Measurements from ENCODE around the gene ACER3. TPM values are rescaled to one million over a fixed set of nuclear protein-coding genes. Genes with fewer than 3 reads are reported as not detected.

The ACER3 gene
- polyA plus RNA-seq, 1 donor from 2014 or later: 14.9 TPM

DNA sequence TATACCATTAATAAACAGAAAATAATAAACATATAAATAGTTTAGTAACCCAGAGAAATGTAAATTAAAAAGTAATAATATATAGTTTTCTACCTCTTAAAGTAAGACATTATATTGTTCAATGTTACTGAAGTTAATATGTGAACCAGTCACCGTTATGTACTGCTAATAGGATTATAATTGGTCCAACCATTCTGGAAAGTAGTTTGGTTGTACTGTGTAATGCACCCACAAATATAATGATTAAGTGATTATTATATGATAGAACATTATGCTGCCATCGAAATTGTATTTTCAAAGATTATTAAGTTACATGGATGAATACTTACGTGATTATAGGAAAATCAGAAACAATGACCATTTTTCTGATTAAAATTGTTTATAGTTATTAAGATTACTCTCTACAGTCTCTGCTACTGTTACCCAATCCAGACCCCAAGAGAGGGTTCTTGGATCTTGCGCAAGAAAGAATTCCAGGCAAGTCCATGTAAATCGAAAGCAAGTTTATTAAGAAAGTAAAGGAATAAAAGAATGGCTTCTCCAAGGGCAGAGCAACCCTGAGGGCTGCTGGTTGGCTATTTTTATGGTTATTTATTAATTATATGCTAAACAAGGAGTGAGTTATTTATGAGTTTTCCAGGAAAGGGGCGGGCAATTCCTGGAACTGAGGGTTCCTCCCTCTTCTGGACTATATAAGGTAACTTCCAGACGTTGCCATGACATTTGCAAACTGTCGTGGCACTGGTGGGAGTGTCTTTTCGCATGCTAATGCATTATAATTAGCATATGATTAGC is 50.1 kb downstream of the ACER3 start:
- TF ChIP-seq POLR2AphosphoS5 (IDR thresholded peaks at IDR 0.05): no peak
- no peak for TF ChIP-seq TAF1 (IDR thresholded peaks at IDR 0.05; ENCODE audit: low read depth)
- no peak for TF ChIP-seq EP300 (conservative IDR thresholded peaks at IDR 0.05; ENCODE audit: poor library complexity, severe bottlenecking)
- no peak for TF ChIP-seq EZH2 (IDR thresholded peaks at IDR 0.05; ENCODE audit: borderline replicate concordance, insufficient read depth, low read length, poor library complexity, severe bottlenecking)
- no peak for TF ChIP-seq RAD21 (conservative IDR thresholded peaks at IDR 0.05)
- no peak for TF ChIP-seq MXI1 (conservative IDR thresholded peaks at IDR 0.05; ENCODE audit: poor library complexity, severe bottlenecking)
- TF ChIP-seq SMC3 (conservative IDR thresholded peaks at IDR 0.05; ENCODE audit: poor library complexity): no peak
- TF ChIP-seq, protein P1, sequence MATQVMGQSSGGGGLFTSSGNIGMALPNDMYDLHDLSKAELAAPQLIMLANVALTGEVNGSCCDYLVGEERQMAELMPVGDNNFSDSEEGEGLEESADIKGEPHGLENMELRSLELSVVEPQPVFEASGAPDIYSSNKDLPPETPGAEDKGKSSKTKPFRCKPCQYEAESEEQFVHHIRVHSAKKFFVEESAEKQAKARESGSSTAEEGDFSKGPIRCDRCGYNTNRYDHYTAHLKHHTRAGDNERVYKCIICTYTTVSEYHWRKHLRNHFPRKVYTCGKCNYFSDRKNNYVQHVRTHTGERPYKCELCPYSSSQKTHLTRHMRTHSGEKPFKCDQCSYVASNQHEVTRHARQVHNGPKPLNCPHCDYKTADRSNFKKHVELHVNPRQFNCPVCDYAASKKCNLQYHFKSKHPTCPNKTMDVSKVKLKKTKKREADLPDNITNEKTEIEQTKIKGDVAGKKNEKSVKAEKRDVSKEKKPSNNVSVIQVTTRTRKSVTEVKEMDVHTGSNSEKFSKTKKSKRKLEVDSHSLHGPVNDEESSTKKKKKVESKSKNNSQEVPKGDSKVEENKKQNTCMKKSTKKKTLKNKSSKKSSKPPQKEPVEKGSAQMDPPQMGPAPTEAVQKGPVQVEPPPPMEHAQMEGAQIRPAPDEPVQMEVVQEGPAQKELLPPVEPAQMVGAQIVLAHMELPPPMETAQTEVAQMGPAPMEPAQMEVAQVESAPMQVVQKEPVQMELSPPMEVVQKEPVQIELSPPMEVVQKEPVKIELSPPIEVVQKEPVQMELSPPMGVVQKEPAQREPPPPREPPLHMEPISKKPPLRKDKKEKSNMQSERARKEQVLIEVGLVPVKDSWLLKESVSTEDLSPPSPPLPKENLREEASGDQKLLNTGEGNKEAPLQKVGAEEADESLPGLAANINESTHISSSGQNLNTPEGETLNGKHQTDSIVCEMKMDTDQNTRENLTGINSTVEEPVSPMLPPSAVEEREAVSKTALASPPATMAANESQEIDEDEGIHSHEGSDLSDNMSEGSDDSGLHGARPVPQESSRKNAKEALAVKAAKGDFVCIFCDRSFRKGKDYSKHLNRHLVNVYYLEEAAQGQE (IDR thresholded peaks at IDR 0.05; ENCODE audit: borderline replicate concordance): no peak
- TF ChIP-seq, protein P2, sequence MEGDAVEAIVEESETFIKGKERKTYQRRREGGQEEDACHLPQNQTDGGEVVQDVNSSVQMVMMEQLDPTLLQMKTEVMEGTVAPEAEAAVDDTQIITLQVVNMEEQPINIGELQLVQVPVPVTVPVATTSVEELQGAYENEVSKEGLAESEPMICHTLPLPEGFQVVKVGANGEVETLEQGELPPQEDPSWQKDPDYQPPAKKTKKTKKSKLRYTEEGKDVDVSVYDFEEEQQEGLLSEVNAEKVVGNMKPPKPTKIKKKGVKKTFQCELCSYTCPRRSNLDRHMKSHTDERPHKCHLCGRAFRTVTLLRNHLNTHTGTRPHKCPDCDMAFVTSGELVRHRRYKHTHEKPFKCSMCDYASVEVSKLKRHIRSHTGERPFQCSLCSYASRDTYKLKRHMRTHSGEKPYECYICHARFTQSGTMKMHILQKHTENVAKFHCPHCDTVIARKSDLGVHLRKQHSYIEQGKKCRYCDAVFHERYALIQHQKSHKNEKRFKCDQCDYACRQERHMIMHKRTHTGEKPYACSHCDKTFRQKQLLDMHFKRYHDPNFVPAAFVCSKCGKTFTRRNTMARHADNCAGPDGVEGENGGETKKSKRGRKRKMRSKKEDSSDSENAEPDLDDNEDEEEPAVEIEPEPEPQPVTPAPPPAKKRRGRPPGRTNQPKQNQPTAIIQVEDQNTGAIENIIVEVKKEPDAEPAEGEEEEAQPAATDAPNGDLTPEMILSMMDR (IDR thresholded peaks at IDR 0.05; ENCODE audit: poor library complexity, severe bottlenecking): no peak
- Histone ChIP-seq H3K4me3 (ENCODE audit: low read length) (no peak overlapping the region), H3F3A (ENCODE audit: insufficient read depth, low read length, poor library complexity, severe bottlenecking) (no peaks in the 10 kb centered on the region), H3K27ac (ENCODE audit: low read length) (no peak overlapping the region), H4K20me1 (ENCODE audit: insufficient read depth) (no peaks in the 10 kb centered on the region), H3K79me2 (replicated peaks; ENCODE audit: insufficient read depth, low read length) (no peaks in the 10 kb centered on the region), H2AFZ (ENCODE audit: low read depth, low read length) (no peak overlapping the region), H3K9me2 (ENCODE audit: insufficient read depth, low read length) (no peaks in the 10 kb centered on the region), H3K27me3 (ENCODE audit: insufficient read depth, low read depth, low read length) (no peaks in the 10 kb centered on the region), H3K4me2 (ENCODE audit: low read length) (no peak overlapping the region), H3K36me3 (ENCODE audit: insufficient read depth, low read length) (no peaks in the 10 kb centered on the region), H3K9ac (ENCODE audit: low read length) (no peak overlapping the region), H3K9me3 (ENCODE audit: low read length) (no peaks in the 10 kb centered on the region)

DNA sequence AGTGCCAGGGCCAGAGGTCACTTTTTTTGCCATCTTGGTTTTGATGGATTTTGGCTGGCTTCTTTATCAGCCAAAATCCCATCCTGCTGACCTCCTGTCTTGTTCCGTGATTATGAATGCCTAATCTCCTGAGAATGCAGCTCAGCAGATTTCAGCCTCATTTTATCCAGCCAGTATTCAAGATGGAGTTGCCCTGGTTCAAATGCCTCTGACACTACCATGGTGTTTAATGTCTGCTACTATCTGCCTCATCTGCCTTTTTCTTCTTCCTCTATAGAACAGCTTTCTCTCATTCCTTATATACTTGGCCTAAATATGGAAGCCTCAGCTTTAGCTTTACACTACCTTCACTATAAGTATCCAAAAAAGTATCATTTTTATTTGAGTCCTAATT is 50.7 kb downstream of the ACER3 start:
- Histone ChIP-seq H3K27me3 (ENCODE audit: insufficient read depth, low read depth, low read length) (no peaks in the 10 kb centered on the region), H3K4me2 (ENCODE audit: low read length) (no peak overlapping the region)
- no peak for TF ChIP-seq RAD21 (conservative IDR thresholded peaks at IDR 0.05)
- TF ChIP-seq EZH2 (IDR thresholded peaks at IDR 0.05; ENCODE audit: borderline replicate concordance, insufficient read depth, low read length, poor library complexity, severe bottlenecking): no peak
- TF ChIP-seq MXI1 (conservative IDR thresholded peaks at IDR 0.05; ENCODE audit: poor library complexity, severe bottlenecking): no peak
- TF ChIP-seq SMC3 (conservative IDR thresholded peaks at IDR 0.05; ENCODE audit: poor library complexity): no peak
- TF ChIP-seq, protein P2 (IDR thresholded peaks at IDR 0.05; ENCODE audit: poor library complexity, severe bottlenecking): no peak
- TF ChIP-seq POLR2AphosphoS5 (IDR thresholded peaks at IDR 0.05): no peak
- TF ChIP-seq EP300 (conservative IDR thresholded peaks at IDR 0.05; ENCODE audit: poor library complexity, severe bottlenecking): no peak
- no peak for TF ChIP-seq TAF1 (IDR thresholded peaks at IDR 0.05; ENCODE audit: low read depth)
- TF ChIP-seq, protein P1 (IDR thresholded peaks at IDR 0.05; ENCODE audit: borderline replicate concordance): no peak

More for the DNA sequence above, 50.7 kb downstream of the ACER3 start:
- H3K9me2 ChIP-seq (ENCODE audit: insufficient read depth, low read length): no peaks in the 10 kb centered on the region
- H3K27ac ChIP-seq (ENCODE audit: low read length): no peak overlapping the region
- no peak overlapping the region for H3K9ac ChIP-seq (ENCODE audit: low read length)
- H3K4me3 ChIP-seq (ENCODE audit: low read length): no peak overlapping the region
- no peaks in the 10 kb centered on the region for H3F3A ChIP-seq (ENCODE audit: insufficient read depth, low read length, poor library complexity, severe bottlenecking)
- H3K9me3 ChIP-seq (ENCODE audit: low read length): no peaks in the 10 kb centered on the region
- no peak overlapping the region for H2AFZ ChIP-seq (ENCODE audit: low read depth, low read length)
- no peaks in the 10 kb centered on the region for H3K36me3 ChIP-seq (ENCODE audit: insufficient read depth, low read length)
- H3K79me2 ChIP-seq (replicated peaks; ENCODE audit: insufficient read depth, low read length): no peaks in the 10 kb centered on the region
- H4K20me1 ChIP-seq (ENCODE audit: insufficient read depth): no peaks in the 10 kb centered on the region
